GM18858 (cell line): ENCODE measurements around the gene KCNK18.
"Not testable (repeated sequence)": the region's sequence is repeated elsewhere in the genome, so short reads cannot be mapped to it uniquely, and the experiment has no call there.

ENCODE experiments used
- ATAC-seq: cut with Tn5 transposase; IDR thresholded peaks from one replicate; pipeline ENCODE4 v1.9.1; 2021; ENCODE audit not compliant: unreplicated experiment

KCNK18 gene

GRCh38 chr10:117170244-117170643 lies 27.0 kb upstream of the KCNK18 start:
- no peak for ATAC-seq

GRCh38 chr10:117174439-117175214 lies 22.7 kb upstream of the KCNK18 start:
- peak; percentile 81 for ATAC-seq

GRCh38 chr10:117175215-117175900 lies 21.9 kb upstream of the KCNK18 start:
- peak; percentile 22 for ATAC-seq

- peak; percentile 48 for ATAC-seq
Measured at GRCh38 chr10:117175901-117176534, 21.3 kb upstream of the KCNK18 start.

GRCh38 chr10:117178190-117178589 lies 19.1 kb upstream of the KCNK18 start:
- no peak for ATAC-seq

- ATAC-seq: no peak
Measured at GRCh38 chr10:117184296-117184695, 13.0 kb upstream of the KCNK18 start.

GRCh38 chr10:117184821-117185220 lies 12.5 kb upstream of the KCNK18 start:
- no peak for ATAC-seq

GRCh38 chr10:117185817-117186216 lies 11.5 kb upstream of the KCNK18 start:
- not testable (repeated sequence) for ATAC-seq

- ATAC-seq: no peak
Measured at GRCh38 chr10:117186832-117187615, 10.3 kb upstream of the KCNK18 start.

- no peak for ATAC-seq
Measured at GRCh38 chr10:117188371-117188770, 8.9 kb upstream of the KCNK18 start.

GRCh38 chr10:117189557-117189956 lies 7.7 kb upstream of the KCNK18 start:
- no peak for ATAC-seq

GRCh38 chr10:117198088-117198487 lies 799 bp downstream of the KCNK18 start:
- ATAC-seq: no peak

- ATAC-seq: no peak
Measured at GRCh38 chr10:117201826-117202225, 4.5 kb downstream of the KCNK18 start.

GRCh38 chr10:117204316-117204715 lies 7.0 kb downstream of the KCNK18 start:
- ATAC-seq: no peak

GRCh38 chr10:117212176-117212575 lies 14.9 kb downstream of the KCNK18 start:
- ATAC-seq: no peak

GRCh38 chr10:117214401-117214800 lies 17.1 kb downstream of the KCNK18 start:
- ATAC-seq: no peak

GRCh38 chr10:117215079-117215478 lies 17.8 kb downstream of the KCNK18 start:
- no peak for ATAC-seq

GRCh38 chr10:117216028-117216427 lies 18.7 kb downstream of the KCNK18 start:
- ATAC-seq: no peak

GRCh38 chr10:117216611-117217195 lies 19.4 kb downstream of the KCNK18 start:
- ATAC-seq: peak; percentile 84

GRCh38 chr10:117217196-117217761 lies 20.0 kb downstream of the KCNK18 start:
- ATAC-seq: no peak
